PC-3 (cell line): ENCODE measurements around the gene TK2. TPM values are rescaled to one million over a fixed set of nuclear protein-coding genes. Genes with fewer than 3 reads are reported as not detected.

Experiments
- ATAC-seq: fragments of 200-7000 bp; cut with Tn5 transposase; 2 replicates; pipeline ENCODE4 v1.9.1; 2020; ENCODE audit warnings: mild to moderate bottlenecking, moderate library complexity
- BruUV-seq: library from RNA; stranded (reverse); fragments of 400-500 nt; replicated peaks from 2 replicates; lab custom pipeline; 2021; lab: Mats Ljungman, UMichigan
- CTCF ChIA-PET: fragments of 300-600 bp; sonication (Branson Sonifier 250); formaldehyde crosslinking; loops from one replicate; lab custom pipeline; 2022; ENCODE audit warnings: antibody characterized with exemption; lab: Charles Lee
- POLR2A ChIA-PET: fragments of 300-600 bp; sonication (Branson Sonifier 250); formaldehyde crosslinking; loops from one replicate; lab custom pipeline; 2022; ENCODE audit warnings: antibody characterized with exemption; ENCODE audit not compliant: unreplicated experiment; lab: Charles Lee
- DNase-seq: peaks from one replicate; pipeline ENCODE4 v3.0.0-alpha.2; 2015
- H2AFZ ChIP-seq: fragments of 300-600 bp; sonication (generic); 2 replicates; pipeline ENCODE4 v1.6.0; 2016; ENCODE audit warnings: antibody characterized with exemption, low read length
- H3F3A ChIP-seq: fragments of 300-600 bp; sonication (generic); one replicate; pipeline ENCODE4 v1.6.0; 2017; ENCODE audit warnings: antibody characterized with exemption, low read length, control low read depth, mild to moderate bottlenecking; ENCODE audit not compliant: unreplicated experiment
- H3K27ac ChIP-seq: fragments of 300-600 bp; sonication (generic); 2 replicates; pipeline ENCODE4 v1.5.1; 2016; ENCODE audit warnings: mild to moderate bottlenecking, low read length
- H3K27me3 ChIP-seq: fragments of 300-600 bp; sonication (generic); 2 replicates; pipeline ENCODE4 v1.6.1; 2016; ENCODE audit warnings: low read length, mixed read lengths
- H3K36me3 ChIP-seq: fragments of 300-600 bp; sonication (generic); 2 replicates; pipeline ENCODE4 v1.6.1; 2016; ENCODE audit warnings: low read depth, mixed run types, low read length, mixed read lengths
- H3K4me1 ChIP-seq: fragments of 300-600 bp; sonication (generic); 2 replicates; pipeline ENCODE4 v1.5.1; 2016; ENCODE audit warnings: low read length; ENCODE audit not compliant: insufficient read depth
- H3K4me2 ChIP-seq: fragments of 300-600 bp; sonication (generic); 2 replicates; pipeline ENCODE4 v1.6.0; 2016; ENCODE audit warnings: low read length
- H3K4me3 ChIP-seq: fragments of 300-600 bp; sonication (generic); 2 replicates; pipeline ENCODE4 v1.5.1; 2016; ENCODE audit warnings: mild to moderate bottlenecking, low read length, mixed read lengths
- H3K79me2 ChIP-seq: fragments of 300-600 bp; sonication (generic); 2 replicates; pipeline ENCODE4 v1.6.1; 2017; ENCODE audit warnings: low read length, mixed read lengths
- H3K9ac ChIP-seq: fragments of 300-600 bp; sonication (generic); 2 replicates; pipeline ENCODE4 v1.6.0; 2016; ENCODE audit warnings: mild to moderate bottlenecking, low read length
- H3K9me2 ChIP-seq: fragments of 300-600 bp; sonication (generic); replicated peaks from 2 replicates; pipeline ENCODE4 v1.6.1; 2016; ENCODE audit warnings: mixed run types, low read length, mixed read lengths
- H3K9me3 ChIP-seq: fragments of 300-600 bp; sonication (generic); 2 replicates; pipeline ENCODE4 v1.6.1; 2016; ENCODE audit warnings: low read length, mixed read lengths
- H4K20me1 ChIP-seq: fragments of 300-600 bp; sonication (generic); 2 replicates; pipeline ENCODE4 v1.6.1; 2016; ENCODE audit warnings: low read length, mixed read lengths
- CTCF ChIP-seq: fragments of 300-600 bp; sonication (generic); conservative IDR thresholded peaks from 2 replicates; pipeline ENCODE4 v1.5.1; 2017; ENCODE audit warnings: antibody characterized with exemption, low read depth, mild to moderate bottlenecking, low read length
- EZH2 ChIP-seq: fragments of 300-600 bp; sonication (generic); IDR thresholded peaks from one replicate; pipeline ENCODE4 v1.6.1; 2017; ENCODE audit warnings: antibody characterized with exemption, mild to moderate bottlenecking, low read length; ENCODE audit not compliant: unreplicated experiment
- EZH2phosphoT487 ChIP-seq: fragments of 300-600 bp; sonication (generic); IDR thresholded peaks from 2 replicates; pipeline ENCODE4 v1.6.1; 2018; ENCODE audit warnings: mild to moderate bottlenecking, antibody characterized with exemption, low read length, borderline replicate concordance
- intact Hi-C: fragments of 100-400 bp; cut with micrococcal nuclease; formaldehyde crosslinking; loops from 2 replicates; pipeline ENCODE4 v1.9.0; 2023
- total RNA-seq: library from RNA; depleted of rRNA; stranded (reverse); fragments of >200 nt; gene quantifications from 2 replicates; pipeline ENCODE4 v1.2.3, GENCODE V29; 2014

Gene TK2
- total RNA-seq, 1 experiment from 2014 or later: 8.3 TPM

GRCh38 chr16:66580605-66581209, 30.8 kb upstream of the TK2 start:
- Histone ChIP-seq H3K4me3 (no peak overlapping the region), H3K9me2 (no peaks in the 10 kb centered on the region), H3K79me2 (no peaks in the 10 kb centered on the region), H3K4me2 (no peak overlapping the region), H3K27me3 (no peaks in the 10 kb centered on the region), H3K4me1 (peaks cover 18% of the 10 kb centered on the region), H3K27ac (no peak overlapping the region), H3K9me3 (no peaks in the 10 kb centered on the region), H3K9ac (no peak overlapping the region), H4K20me1 (no peaks in the 10 kb centered on the region), H2AFZ (no peak overlapping the region), H3K36me3 (no peaks in the 10 kb centered on the region), H3F3A (no peaks in the 10 kb centered on the region)
- BruUV-seq: no TSS peak
- DNase-seq: peak; percentile 65
- ChIA-PET CTCF (no interaction called here), POLR2A (no interaction called here)
- intact Hi-C loops: no loop called here
- TF ChIP-seq CTCF (no peak), EZH2 (no peak), EZH2phosphoT487 (no peak)
- ATAC-seq: peak; percentile 83

- intact Hi-C loops: no loop called here
- no peak within 1 kb of the TSS for H3K4me2 ChIP-seq
- no TSS peak for BruUV-seq
- no peaks in the 10 kb centered on the region for H3F3A ChIP-seq
- DNase-seq (no peak), ATAC-seq (no peak)
- no peaks in the 10 kb centered on the region for H3K27me3 ChIP-seq
- H3K9ac ChIP-seq: no peak within 1 kb of the TSS
- TF ChIP-seq EZH2 (no peak), CTCF (no peak), EZH2phosphoT487 (no peak)
- H3K9me2 ChIP-seq: no peaks in the 10 kb centered on the region
- ChIA-PET POLR2A (no interaction called here), CTCF (no interaction called here)
- H2AFZ ChIP-seq: no peak within 1 kb of the TSS
- H3K27ac ChIP-seq: no peak within 1 kb of the TSS
- no peaks in the 10 kb centered on the region for H3K36me3 ChIP-seq
- no peak within 1 kb of the TSS for H3K4me3 ChIP-seq
- H4K20me1 ChIP-seq: no peaks in the 10 kb centered on the region
- peaks cover 18% of the 10 kb centered on the region for H3K4me1 ChIP-seq
- H3K9me3 ChIP-seq: no peaks in the 10 kb centered on the region
- no peaks in the 10 kb centered on the region for H3K79me2 ChIP-seq
Observed at GRCh38 chr16:66578651-66579531, 29.0 kb upstream of the TK2 start, which contains the start of gene CMTM2. Gene CMTM2 (plus strand): TSS chr16:66579463. CDS start chr16:66579608, 145 bp downstream.

GRCh38 chr16:66576296-66576695, 26.4 kb upstream of the TK2 start:
- H3K4me1 ChIP-seq: peaks cover 14% of the 10 kb centered on the region
- H3K36me3 ChIP-seq: no peaks in the 10 kb centered on the region
- no TSS peak for BruUV-seq
- ATAC-seq (no peak), DNase-seq (no peak)
- intact Hi-C loops: no loop called here
- no peak overlapping the region for H3K9ac ChIP-seq
- no peaks in the 10 kb centered on the region for H3K9me2 ChIP-seq
- TF ChIP-seq CTCF: no peak
- TF ChIP-seq EZH2phosphoT487: no peak
- no peak for TF ChIP-seq EZH2
- no peaks in the 10 kb centered on the region for H4K20me1 ChIP-seq
- no peaks in the 10 kb centered on the region for H3K9me3 ChIP-seq
- no peaks in the 10 kb centered on the region for H3K27me3 ChIP-seq
- H3K4me2 ChIP-seq: no peak overlapping the region
- H3F3A ChIP-seq: no peaks in the 10 kb centered on the region
- H3K79me2 ChIP-seq: no peaks in the 10 kb centered on the region
- no peak overlapping the region for H3K4me3 ChIP-seq
- H2AFZ ChIP-seq: no peak overlapping the region
- ChIA-PET CTCF (no interaction called here), POLR2A (interaction anchor here (0.6 kb wide), 1 partner anchor 1654 kb away, joined by 3 read pairs; no protein-coding TSS in a partner anchor)
- no peak overlapping the region for H3K27ac ChIP-seq
